Liver (tissue), 3 donors: ENCODE measurements around the gene ANKRD2.

ENCODE experiments used
- CTCF ChIP-seq: fragments of 150-350 bp; IDR thresholded peaks from 2 replicates; pipeline ENCODE4 v1.5.1; 2017; ENCODE audit warnings: improper control_type of control experiment, low read depth, low read length; ENCODE audit not compliant: missing input control
- FOXA1 ChIP-seq: IDR thresholded peaks from 2 replicates; pipeline ENCODE4 v1.6.1; 2016; ENCODE audit warnings: antibody characterized with exemption
- JUND ChIP-seq, 2 donors: IDR thresholded peaks; 2 replicates each; pipeline ENCODE4 v1.6.1; 2016; ENCODE audit warnings: antibody characterized with exemption in 2 of 2
- MAX ChIP-seq: IDR thresholded peaks from 2 replicates; pipeline ENCODE4 v1.6.1; 2016; ENCODE audit warnings: antibody characterized with exemption
- REST ChIP-seq: IDR thresholded peaks from 2 replicates; pipeline ENCODE4 v1.6.1; 2016; ENCODE audit warnings: antibody characterized with exemption, mild to moderate bottlenecking
- SP1 ChIP-seq: IDR thresholded peaks from 2 replicates; pipeline ENCODE4 v1.6.1; 2018; ENCODE audit warnings: antibody characterized with exemption, mild to moderate bottlenecking
- TAF1 ChIP-seq: conservative IDR thresholded peaks from 2 replicates; pipeline ENCODE4 v1.6.1; 2016; ENCODE audit warnings: antibody characterized with exemption, mild to moderate bottlenecking
- YY1 ChIP-seq: IDR thresholded peaks from 2 replicates; pipeline ENCODE4 v1.6.1; 2016; ENCODE audit warnings: antibody characterized with exemption, mild to moderate bottlenecking
- donor health status: healthy.
- donor health status: healthy.

- TF ChIP-seq TAF1 (no peak), REST (no peak), JUND (IDR thresholded peaks at IDR 0.05) (no peak), CTCF (no peak), FOXA1 (no peak), YY1 (no peak), MAX (no peak), SP1 (no peak)
These were observed 35.3 kb upstream of the ANKRD2 start for GRCh38 chr10:97537186-97537869.
